Muscle of back (tissue), 11 donors: Measurements from ENCODE around the gene DAG1. TPM values are rescaled to one million over a fixed set of nuclear protein-coding genes. Genes with fewer than 3 reads are reported as not detected.

ENCODE experiments used
- DNase-seq, 3 donors: peaks; one replicate each; pipeline versions ENCODE4 v3.0.0 to v3.0.0-alpha.2; 2013
- polyA plus RNA-seq, 10 donors: library from polyadenylated mRNA; unstranded; fragments of 120-200 nt; gene quantifications; one replicate each; pipeline ENCODE4 v1.2.1, GENCODE V29; 2013; ENCODE audit not compliant: insufficient read length in 10 of 10

Gene DAG1
- polyA plus RNA-seq, 10 donors: 155 to 247 (median 209) TPM

GRCh38 chr3:49552087-49552486 lies 82.0 kb downstream of the DAG1 start:
- DNase-seq: no peak

GRCh38 chr3:49553324-49553691 lies 83.2 kb downstream of the DAG1 start:
- no peak for DNase-seq

- DNase-seq: peak; percentile 93 to 97 (median 95)
Measured at GRCh38 chr3:49553692-49554632, 83.9 kb downstream of the DAG1 start, which contains the start of gene BSN. Gene BSN (plus strand): TSS chr3:49554477. CDS start chr3:49554603, 126 bp downstream.

- peak in 2 of 3 donors; percentile 71 to 77 for DNase-seq
Measured at GRCh38 chr3:49554633-49555265, 84.7 kb downstream of the DAG1 start.

GRCh38 chr3:49556500-49557275 lies 86.6 kb downstream of the DAG1 start:
- no peak for DNase-seq

GRCh38 chr3:49563040-49563578 lies 93.0 kb downstream of the DAG1 start:
- DNase-seq: no peak

GRCh38 chr3:49563766-49564165 lies 93.7 kb downstream of the DAG1 start:
- DNase-seq: no peak

GRCh38 chr3:49566312-49566711 lies 96.2 kb downstream of the DAG1 start:
- DNase-seq: no peak

GRCh38 chr3:49567406-49567805 lies 97.3 kb downstream of the DAG1 start:
- DNase-seq: no peak

GRCh38 chr3:49568965-49569364 lies 98.9 kb downstream of the DAG1 start:
- DNase-seq: no peak

GRCh38 chr3:49570028-49570654 lies 100.1 kb downstream of the DAG1 start:
- DNase-seq: no peak

- no peak for DNase-seq
Measured at GRCh38 chr3:49582177-49582576, 112.1 kb downstream of the DAG1 start.

Other genes with a start within 250 kb of the DAG1 start
- 10 to 100 TPM in 2 of 10 donors, 1 to 10 TPM in 8; 4.2 to 15.5 (median 7.3) TPM for gene C3orf62, start 193.0 kb upstream of the DAG1 start, polyA plus RNA-seq
- 10 to 100 TPM; 30.0 to 66.4 (median 46.6) TPM for gene USP4, start 130.2 kb upstream of the DAG1 start, polyA plus RNA-seq
- gene GPX1, start 111.9 kb upstream of the DAG1 start, polyA plus RNA-seq: 100 to 1,000 TPM in 7 of 10 donors, 10 to 100 TPM in 3; 81.4 to 150 (median 113) TPM
- 100 to 1,000 TPM; 383 to 515 (median 449) TPM for gene RHOA, start 58.3 kb upstream of the DAG1 start, polyA plus RNA-seq
- 10 to 100 TPM; 13.4 to 18.6 (median 16.0) TPM for gene TCTA, start 57.8 kb upstream of the DAG1 start, polyA plus RNA-seq
- gene AMT, start 47.8 kb upstream of the DAG1 start, polyA plus RNA-seq: 10 to 100 TPM in 6 of 10 donors, 1 to 10 TPM in 4; 6.6 to 16.7 (median 10.1) TPM
- 10 to 100 TPM in 9 of 10 donors, 1 to 10 TPM in 1; 8.6 to 19.4 (median 14.1) TPM for gene NICN1, start 40.9 kb upstream of the DAG1 start, polyA plus RNA-seq
- gene BSN, start 84.2 kb downstream of the DAG1 start, polyA plus RNA-seq: 1 to 10 TPM in 3 of 10 donors, under 1 TPM in 7; 0.63 to 1.2 (median 0.91) TPM
- gene APEH, start 204.1 kb downstream of the DAG1 start, polyA plus RNA-seq: 10 to 100 TPM; 55.5 to 64.8 (median 59.7) TPM
- gene MST1, start 219.2 kb downstream of the DAG1 start, polyA plus RNA-seq: 10 to 100 TPM in 3 of 10 donors, 1 to 10 TPM in 7; 5.0 to 14.2 (median 8.1) TPM
- 10 to 100 TPM; 28.4 to 45.3 (median 41.6) TPM for gene RNF123, start 219.3 kb downstream of the DAG1 start, polyA plus RNA-seq
- gene AMIGO3, start 249.4 kb downstream of the DAG1 start, polyA plus RNA-seq: 1 to 10 TPM; 1.3 to 3.8 (median 2.0) TPM